Esophagus muscularis mucosa (tissue), 3 donors: Measurements from ENCODE around the gene CCDC146.
"Not testable (repeated sequence)": the region's sequence is repeated elsewhere in the genome, so short reads cannot be mapped to it uniquely, and the experiment has no call there.

Experiments
- CTCF ChIP-seq, 3 experiments: fragments of 200-600 bp in 2 of 3; fragments of 450-650 bp in 1 of 3; sonication (generic) in 2 of 3; IDR thresholded peaks; one replicate each; pipeline ENCODE4 v1.5.1; 2017 to 2019; ENCODE audit warnings: antibody characterized with exemption in 3 of 3, mild to moderate bottlenecking in 2 of 3, moderate library complexity in 1 of 3
- POLR2A ChIP-seq: fragments of 450-650 bp; IDR thresholded peaks from one replicate; pipeline ENCODE4 v1.6.1; 2017; ENCODE audit warnings: antibody characterized with exemption, moderate library complexity, mild to moderate bottlenecking, low read depth

GRCh38 chr7:77079624-77080023 is 42.8 kb upstream of the CCDC146 start:
- TF ChIP-seq CTCF (IDR thresholded peaks at IDR 0.05); POLR2A: not testable (repeated sequence)
